ENCODE data around the gene HIVEP3. TPM values are rescaled to one million over a fixed set of nuclear protein-coding genes. Genes with fewer than 3 reads are reported as not detected.

Gene HIVEP3
- polyA plus RNA-seq, 1 of the 3 experiments (the other 2 are of a cell fraction) = 6.4 TPM

GRCh38 chr1:41574842-41575241 is 343.9 kb downstream of the HIVEP3 start:
- DNase-seq = no peak
- Histone ChIP-seq H3K4me2 (no peak overlapping the region), H3K36me3 (replicated peaks in 1 of 2; ENCODE audit: control insufficient read depth in 1 of 2, insufficient read depth in 2 of 2, low read length in 1 of 2) (no peaks in the 10 kb centered on the region), H2AFZ (ENCODE audit: low read depth) (no peak overlapping the region), H3F3A (replicated peaks; ENCODE audit: insufficient read depth) (no peaks in the 10 kb centered on the region), H3K9me3 (no peaks in the 10 kb centered on the region), H3K9me2 (no peaks in the 10 kb centered on the region), H3K4me3 (ENCODE audit: low read depth in 2 of 2, low read length in 1 of 2) (no peak overlapping the region), H3K27me3 (ENCODE audit: insufficient read depth) (no peaks in the 10 kb centered on the region), H3K4me1 (ENCODE audit: control insufficient read depth in 1 of 2, insufficient read depth in 2 of 2, low read depth in 1 of 2, low read length in 1 of 2) (peaks cover 4 to 18% of the 10 kb centered on the region in 2 experiments; a peak in 3 of 4 replicates), H4K20me1 (ENCODE audit: insufficient read depth) (no peaks in the 10 kb centered on the region), H3K9ac (no peak overlapping the region), H3K27ac (ENCODE audit: low read depth in 2 of 2, low read length in 1 of 2) (no peak overlapping the region), H3K79me2 (ENCODE audit: insufficient read depth) (no peaks in the 10 kb centered on the region)
- 66% methylated on average over 5 of the region's 5 CpGs for WGBS (ENCODE audit: low lambda C conversion rate)
- POLR2A ChIA-PET = no interaction called here
- CTCF ChIA-PET = interaction anchor here (0.7 to 4.2 kb wide), 80 partner anchors 9 to 601 kb away, joined by 3 to 31 read pairs (median 6); partner anchors contain the start of gene HIVEP3
- TF ChIP-seq CHD2 (IDR thresholded peaks at IDR 0.05; ENCODE audit: low read length, partially characterized antibody) = no peak
- TF ChIP-seq EP300 (IDR thresholded peaks at IDR 0.05; ENCODE audit: borderline replicate concordance in 1 of 2, low read depth in 1 of 2, low read length in 1 of 2) = no peak
- TF ChIP-seq IRF3 (IDR thresholded peaks at IDR 0.05; ENCODE audit: low read depth, low read length) = no peak
- TF ChIP-seq FOXJ3 (CRISPR knock-in tag; IDR thresholded peaks at IDR 0.05) = no peak
- TF ChIP-seq ZBTB33 (IDR thresholded peaks at IDR 0.05; ENCODE audit: borderline replicate concordance, low read depth) = no peak
- no peak for TF ChIP-seq JUND (IDR thresholded peaks at IDR 0.05)
- no peak for TF ChIP-seq EZH2phosphoT487 (IDR thresholded peaks at IDR 0.05; ENCODE audit: borderline replicate concordance, low read depth)
- TF ChIP-seq USF2 (IDR thresholded peaks at IDR 0.05; ENCODE audit: borderline replicate concordance, low read depth, low read length) = no peak
- no peak for TF ChIP-seq SIN3A (IDR thresholded peaks at IDR 0.05; ENCODE audit: borderline replicate concordance, low read depth, low read length)
- no peak for TF ChIP-seq GABPA (IDR thresholded peaks at IDR 0.05; ENCODE audit: low read depth)
- no peak for TF ChIP-seq FOXM1 (IDR thresholded peaks at IDR 0.05; ENCODE audit: low read depth)
- no peak for TF ChIP-seq PBX3 (IDR thresholded peaks at IDR 0.05)
- TF ChIP-seq RAD21 (IDR thresholded peaks at IDR 0.05; ENCODE audit: low read length) = no peak
- TF ChIP-seq TEAD4 (IDR thresholded peaks at IDR 0.05; ENCODE audit: borderline replicate concordance, insufficient read depth) = no peak
- no peak for TF ChIP-seq TCF12 (IDR thresholded peaks at IDR 0.05)
- no peak for TF ChIP-seq SMC3 (IDR thresholded peaks at IDR 0.05; ENCODE audit: low read depth, low read length)
- TF ChIP-seq POLR2AphosphoS5 (IDR thresholded peaks at IDR 0.05; ENCODE audit: low read depth, low read length) = no peak
- TF ChIP-seq REST (IDR thresholded peaks at IDR 0.05; ENCODE audit: low read depth, low read length) = no peak
- TF ChIP-seq USF1 (IDR thresholded peaks at IDR 0.05; ENCODE audit: borderline replicate concordance, low read depth) = no peak
